Loucy (cell line): ENCODE measurements around the gene SFSWAP.

Experiments used
- EZH2phosphoT487 ChIP-seq: fragments of 200-600 bp; IDR thresholded peaks from 2 replicates; pipeline ENCODE4 v1.6.1; 2018; ENCODE audit warnings: antibody characterized with exemption, mild to moderate bottlenecking, moderate library complexity, borderline replicate concordance
- TF ChIP-seq, protein P1 (sequence below): fragments of 200-600 bp; sonication (generic); conservative IDR thresholded peaks from 2 replicates; pipeline ENCODE4 v1.5.1; 2014; ENCODE audit warnings: mild to moderate bottlenecking, antibody characterized with exemption, low read length

DNA sequence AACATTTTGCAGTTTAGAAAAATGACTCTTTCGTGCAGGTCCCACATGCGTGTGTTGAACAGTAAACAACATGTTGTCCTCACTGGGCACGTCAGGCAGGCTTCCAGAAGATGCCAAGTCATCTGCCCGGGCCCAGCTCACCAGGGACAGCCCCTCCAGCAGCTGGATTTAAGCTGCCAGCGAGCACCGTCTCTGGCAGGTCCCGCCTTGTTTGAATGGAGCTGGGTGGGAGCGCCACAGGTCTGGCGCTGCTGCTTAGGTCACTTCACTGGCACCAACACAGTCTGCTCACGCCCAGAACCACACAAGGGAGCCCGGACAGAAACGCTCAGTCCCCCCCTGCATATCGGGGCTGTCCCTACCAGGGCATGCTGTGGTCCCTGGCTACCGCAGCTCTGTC lies 84.2 kb downstream of the SFSWAP start:
- TF ChIP-seq, protein P1, sequence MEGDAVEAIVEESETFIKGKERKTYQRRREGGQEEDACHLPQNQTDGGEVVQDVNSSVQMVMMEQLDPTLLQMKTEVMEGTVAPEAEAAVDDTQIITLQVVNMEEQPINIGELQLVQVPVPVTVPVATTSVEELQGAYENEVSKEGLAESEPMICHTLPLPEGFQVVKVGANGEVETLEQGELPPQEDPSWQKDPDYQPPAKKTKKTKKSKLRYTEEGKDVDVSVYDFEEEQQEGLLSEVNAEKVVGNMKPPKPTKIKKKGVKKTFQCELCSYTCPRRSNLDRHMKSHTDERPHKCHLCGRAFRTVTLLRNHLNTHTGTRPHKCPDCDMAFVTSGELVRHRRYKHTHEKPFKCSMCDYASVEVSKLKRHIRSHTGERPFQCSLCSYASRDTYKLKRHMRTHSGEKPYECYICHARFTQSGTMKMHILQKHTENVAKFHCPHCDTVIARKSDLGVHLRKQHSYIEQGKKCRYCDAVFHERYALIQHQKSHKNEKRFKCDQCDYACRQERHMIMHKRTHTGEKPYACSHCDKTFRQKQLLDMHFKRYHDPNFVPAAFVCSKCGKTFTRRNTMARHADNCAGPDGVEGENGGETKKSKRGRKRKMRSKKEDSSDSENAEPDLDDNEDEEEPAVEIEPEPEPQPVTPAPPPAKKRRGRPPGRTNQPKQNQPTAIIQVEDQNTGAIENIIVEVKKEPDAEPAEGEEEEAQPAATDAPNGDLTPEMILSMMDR, result no peak
- TF ChIP-seq EZH2phosphoT487, result no peak
